GM19328 (cell line): ENCODE data around the gene IPO13.

Experiments
- ATAC-seq: cut with Tn5 transposase; IDR thresholded peaks from one replicate; pipeline ENCODE4 v1.9.1; 2021; ENCODE audit warnings: mild to moderate bottlenecking, moderate library complexity; ENCODE audit not compliant: unreplicated experiment

The IPO13 gene

DNA sequence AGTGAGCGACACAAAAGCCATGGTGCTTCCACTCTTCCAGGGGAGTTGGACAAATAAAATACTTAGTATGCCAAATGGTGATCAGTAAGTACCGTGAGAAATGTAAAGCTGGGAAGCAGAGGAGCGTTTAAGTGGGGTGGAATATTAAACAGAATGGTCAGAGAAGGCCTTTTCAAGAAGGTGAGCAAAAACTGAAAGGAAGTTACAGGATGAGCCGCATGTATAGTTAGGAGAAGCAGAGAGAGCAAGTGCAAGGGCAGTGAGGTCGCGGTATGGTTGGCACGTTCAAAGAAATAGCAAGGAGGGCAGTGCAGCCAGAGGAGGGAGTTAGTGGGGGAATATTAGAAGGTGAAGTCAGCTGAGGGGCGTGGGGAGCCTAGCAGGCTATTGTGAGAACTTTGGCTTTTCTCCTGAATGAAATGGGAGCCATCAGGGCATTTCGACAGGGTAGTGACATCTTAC, 27.3 kb downstream of the IPO13 start:
- ATAC-seq = no peak

DNA sequence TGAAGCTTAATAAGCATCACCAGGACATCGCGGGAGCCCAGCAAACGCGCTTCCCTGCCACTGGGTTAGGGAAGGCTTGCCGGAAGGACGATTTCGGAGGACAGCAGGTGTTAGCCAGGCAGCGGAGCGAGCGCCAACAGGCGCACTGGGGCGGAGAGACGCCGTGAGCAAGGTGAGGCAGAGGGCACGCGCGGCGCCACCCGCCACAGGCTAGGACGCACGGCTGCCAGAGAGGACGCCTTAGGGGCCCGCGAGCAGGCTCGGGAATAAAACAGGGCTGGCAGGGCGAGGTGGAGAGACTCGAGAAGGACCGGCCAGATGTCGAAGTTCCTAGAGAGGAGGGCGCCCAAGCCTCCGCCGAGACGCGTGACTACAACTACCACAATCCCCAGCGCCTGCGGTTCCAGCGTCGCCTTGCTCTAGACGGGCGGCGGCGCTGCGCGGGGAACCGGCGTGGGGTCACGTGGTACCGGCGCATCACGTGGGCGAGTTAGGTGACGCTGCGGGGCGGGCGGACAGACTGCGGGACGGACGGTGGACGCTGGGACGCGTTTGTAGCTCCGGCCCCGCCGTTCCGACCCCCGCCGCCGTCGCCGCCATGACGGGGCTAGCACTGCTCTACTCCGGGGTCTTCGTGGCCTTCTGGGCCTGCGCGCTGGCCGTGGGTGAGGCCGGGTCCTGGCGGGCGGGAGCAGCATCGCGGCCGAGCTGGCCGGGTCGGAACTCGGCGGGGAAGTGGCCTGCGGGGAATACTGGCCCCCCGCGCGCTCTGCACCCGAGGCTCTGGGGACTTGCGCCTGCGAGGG, 27.9 kb downstream of the IPO13 start, which contains the start of gene ATP6V0B:
ATP6V0B (plus strand) TSS at position 518 of the 806 bp plus-strand sequence; CDS start at position 599, 81 bp downstream.
- peak; percentile 56 for ATAC-seq

DNA sequence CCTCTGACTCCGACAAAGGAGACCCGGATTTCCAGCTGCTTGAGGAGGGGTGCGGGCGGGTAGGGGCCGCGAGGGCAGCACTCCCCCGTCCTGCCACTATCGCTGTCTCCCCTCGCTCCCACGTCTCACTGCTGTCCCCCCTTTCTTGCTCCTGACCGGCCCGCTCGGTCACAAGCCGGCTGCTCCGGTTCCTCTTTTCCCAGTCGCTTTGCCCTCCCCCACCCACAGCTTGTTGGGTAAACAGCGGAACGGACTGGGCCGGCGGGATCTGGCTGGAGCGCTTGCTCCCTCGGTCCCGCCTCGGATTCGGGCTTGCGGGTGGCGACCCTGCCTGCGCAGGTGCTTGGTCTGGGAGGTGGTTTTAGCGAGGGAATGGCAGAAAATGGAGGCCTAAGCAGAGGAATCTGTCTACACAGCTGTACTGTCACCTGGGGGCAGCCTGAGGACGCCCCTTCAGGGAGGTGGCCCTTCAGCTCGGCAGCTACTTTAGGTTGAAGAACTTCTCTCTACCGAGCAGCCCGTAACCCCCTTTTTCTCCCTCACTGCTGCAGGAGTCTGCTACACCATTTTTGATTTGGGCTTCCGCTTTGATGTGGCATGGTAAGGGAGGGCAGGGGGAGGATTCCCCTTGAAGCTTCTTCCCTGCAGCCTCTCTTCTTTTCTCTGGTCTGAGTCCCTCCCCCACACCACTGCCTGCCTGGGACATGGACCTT, 28.7 kb downstream of the IPO13 start:
- ATAC-seq = no peak

DNA sequence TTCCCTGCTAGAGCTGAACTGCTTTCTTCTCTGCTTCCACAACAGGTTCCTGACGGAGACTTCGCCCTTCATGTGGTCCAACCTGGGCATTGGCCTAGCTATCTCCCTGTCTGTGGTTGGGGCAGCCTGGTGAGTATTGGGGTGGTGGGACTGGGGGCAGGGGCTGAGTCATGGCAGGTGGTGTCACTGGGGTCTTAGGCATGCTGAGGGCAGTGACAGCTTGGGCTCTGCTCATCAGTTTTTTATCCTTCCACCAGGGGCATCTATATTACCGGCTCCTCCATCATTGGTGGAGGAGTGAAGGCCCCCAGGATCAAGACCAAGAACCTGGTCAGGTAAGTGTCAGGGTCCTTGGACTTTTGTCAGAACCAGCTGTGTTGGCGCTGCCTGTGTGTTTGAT, 29.3 kb downstream of the IPO13 start:
- ATAC-seq = no peak

DNA sequence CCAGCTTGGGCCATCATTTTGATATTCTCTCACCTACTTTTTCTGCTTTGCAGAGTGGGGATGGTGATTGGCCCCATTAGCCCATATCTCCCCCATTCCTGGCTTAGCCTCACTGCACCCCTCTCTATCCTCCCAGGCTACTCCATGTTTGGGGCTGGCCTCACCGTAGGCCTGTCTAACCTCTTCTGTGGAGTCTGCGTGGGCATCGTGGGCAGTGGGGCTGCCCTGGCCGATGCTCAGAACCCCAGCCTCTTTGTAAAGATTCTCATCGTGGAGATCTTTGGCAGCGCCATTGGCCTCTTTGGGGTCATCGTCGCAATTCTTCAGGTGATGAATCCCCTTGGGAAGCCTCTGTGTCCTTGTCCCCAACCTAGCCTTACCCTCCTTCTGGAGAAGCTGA, 30.1 kb downstream of the IPO13 start:
- no peak for ATAC-seq

DNA sequence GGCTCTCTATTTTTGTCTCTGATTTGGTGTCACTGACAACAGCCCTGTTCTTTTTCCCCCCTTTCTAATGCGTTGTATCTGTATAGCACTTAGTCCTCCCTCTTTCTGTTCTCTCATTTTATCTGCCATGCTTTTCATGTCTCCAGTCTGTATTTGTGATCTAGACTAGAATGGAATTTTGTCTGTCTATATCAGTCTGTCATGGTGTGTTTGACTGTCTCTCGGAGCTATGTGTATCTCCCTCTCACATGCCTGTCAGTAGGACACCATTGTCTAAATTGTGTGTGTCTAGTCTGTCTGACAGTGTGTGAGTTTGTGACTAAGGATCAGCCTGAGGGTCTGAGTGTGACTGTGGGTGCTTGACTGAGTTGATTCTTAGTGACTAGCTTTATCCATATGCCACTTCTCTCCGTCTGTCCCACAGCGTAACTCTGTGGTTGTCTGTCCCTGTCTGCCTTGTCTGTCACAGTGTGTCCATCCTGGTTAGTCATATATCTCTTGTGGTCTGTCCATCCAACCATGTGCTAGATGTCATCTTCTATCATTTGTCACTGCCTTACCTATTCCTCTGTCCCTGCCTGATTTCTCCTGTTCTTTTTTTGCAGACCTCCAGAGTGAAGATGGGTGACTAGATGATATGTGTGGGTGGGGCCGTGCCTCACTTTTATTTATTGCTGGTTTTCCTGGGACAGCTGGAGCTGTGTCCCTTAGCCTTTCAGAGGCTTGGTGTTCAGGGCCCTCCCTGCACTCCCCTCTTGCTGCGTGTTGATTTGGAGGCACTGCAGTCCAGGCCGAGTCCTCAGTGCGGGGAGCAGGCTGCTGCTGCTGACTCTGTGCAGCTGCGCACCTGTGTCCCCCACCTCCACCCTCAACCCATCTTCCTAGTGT, 30.9 kb downstream of the IPO13 start:
- no peak for ATAC-seq

DNA sequence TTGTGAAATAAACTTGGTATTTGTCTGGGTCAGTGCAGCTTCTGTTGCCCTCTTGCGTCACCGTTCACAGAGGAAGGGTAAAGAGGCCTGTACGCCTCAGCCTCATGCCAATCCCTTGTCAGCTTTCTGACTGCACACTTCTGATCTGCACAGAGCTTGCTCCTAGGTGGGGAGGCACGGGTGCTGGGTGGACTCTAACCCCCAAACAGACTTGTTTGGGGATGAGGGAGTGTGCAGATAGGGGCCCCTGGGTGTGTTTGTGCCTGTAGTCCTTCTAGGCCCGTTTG, 31.5 kb downstream of the IPO13 start:
- ATAC-seq = no peak

DNA sequence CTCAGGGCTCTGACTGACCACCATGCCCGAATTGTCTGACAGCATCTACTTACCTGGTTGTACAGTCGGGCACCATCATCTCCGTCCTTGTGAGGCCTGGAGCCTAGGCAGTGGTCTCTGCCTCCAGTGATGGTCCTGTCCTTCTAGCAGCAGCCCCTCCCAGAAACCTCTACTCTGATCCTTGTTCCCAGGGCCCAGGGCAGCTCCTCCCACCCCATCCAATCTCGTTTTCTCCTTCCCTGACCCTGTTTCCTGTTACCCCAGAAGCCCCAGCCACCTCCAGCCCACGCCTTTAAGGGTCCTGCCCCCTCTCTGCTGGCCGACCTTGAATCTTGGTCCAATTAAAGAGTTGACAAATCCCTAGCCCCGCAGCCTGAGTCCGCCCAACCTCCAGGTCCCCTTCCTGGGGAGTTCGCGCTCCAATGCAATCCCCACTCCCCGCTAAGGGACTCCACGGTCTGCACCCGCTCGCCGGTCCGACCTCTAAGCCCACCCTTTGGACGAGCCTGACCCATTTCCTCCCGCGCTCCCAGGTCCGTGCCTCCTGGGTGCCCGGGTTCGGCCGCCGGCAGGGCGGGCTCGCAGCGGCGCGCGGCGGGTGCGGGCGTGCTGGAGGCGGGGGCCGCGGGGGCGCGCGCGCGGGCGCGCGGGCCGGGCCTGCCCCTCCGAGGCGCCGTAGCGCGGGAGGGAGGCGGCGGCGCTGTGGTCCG, 32.0 kb downstream of the IPO13 start, which contains the start of gene B4GALT2:
B4GALT2 (plus strand) TSS at position 660 of the 710 bp plus-strand sequence. CDS start 1,951 bp downstream, outside the sequence.
- no peak for ATAC-seq

DNA sequence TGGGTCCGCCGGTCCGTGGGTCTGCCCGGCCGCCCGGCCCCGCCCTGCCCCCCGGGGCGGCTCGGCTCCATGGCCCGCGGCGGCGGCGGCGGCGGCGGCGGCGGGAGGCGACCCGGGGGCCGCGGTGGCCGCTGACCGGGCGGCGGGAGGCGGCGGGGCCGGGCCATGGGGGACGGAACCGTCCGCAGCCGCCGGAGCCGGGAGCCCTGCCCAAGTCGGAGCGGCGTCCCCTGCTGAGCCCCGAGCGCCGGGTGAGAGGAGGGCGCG, 32.4 kb downstream of the IPO13 start:
- no peak for ATAC-seq

DNA sequence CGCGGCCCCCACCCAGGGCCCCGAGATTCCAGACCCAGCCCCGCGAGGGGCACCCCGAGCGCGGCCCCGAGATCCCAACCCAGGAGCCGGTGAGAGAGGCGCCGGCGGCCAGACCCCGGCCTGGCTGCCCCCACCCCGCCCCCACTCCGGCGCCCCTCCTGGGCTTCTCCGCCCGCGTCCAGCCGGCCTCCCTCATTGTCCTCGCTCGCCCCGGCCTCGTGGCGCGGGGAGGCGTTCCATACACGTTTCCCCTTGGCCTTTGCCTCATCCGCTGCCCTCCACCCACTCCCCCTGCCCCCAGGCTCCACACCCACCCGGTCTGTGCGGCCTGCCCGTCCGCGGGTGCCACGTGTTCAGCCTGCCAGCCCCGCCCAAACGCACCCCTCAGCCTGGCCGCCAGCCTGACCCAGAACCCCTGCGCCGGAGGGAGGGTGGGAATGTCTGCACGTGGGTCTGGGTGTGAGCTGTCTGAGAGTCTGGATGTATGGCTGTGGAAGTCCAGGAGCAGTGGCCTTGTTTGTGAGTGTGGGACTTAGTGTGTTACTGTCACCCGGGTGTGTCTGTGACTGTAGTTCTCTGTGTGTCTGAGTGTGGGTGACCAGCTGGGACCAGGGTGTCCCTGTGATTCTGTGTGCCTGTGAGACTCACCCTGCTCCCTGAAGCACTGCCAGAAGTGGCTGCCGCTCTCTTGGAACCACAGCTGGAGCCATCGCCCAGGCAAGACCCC, 32.9 kb downstream of the IPO13 start:
- no peak for ATAC-seq

DNA sequence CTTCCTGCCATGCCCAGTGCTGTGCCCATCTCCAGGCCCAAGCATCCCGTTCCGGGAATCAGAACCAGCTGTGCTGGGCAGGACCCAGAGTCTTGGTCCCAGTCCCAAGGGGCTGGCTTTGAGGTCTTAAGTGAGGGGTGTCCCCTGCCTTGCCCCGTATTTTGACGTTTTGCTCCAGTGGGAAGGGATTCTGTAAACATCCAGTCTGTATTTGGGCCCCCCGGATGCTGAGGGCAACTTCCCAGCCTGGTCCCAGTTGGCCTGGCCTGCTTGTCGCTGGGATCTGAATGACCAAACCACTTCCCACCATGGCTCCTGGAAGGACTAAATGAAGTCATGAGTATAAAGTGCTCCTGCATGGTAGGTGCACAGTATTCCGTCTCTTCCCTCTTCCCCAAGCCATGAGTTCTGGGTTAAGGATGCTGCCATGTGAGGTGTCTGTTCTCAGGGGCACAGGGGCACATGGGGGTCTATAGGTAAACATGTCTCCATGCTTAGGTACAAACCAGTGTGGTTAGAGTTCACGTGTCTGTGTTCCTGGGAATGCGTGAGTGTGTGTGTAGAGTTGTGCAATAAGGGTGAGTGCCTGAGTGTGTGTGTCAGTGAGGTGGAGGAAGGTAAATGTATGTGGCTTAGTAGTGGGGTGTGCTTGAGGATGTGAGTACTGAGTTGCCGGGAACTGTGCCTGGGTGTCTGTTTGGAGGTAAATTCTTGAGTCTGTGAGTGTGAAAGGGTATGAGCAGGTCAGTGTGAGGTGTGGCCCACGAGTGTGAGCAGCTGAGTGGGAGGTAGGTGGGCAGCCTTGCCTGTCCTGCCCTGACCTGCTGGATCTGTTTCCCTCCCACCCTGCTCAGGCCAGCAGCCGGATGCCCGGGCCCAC, 33.7 kb downstream of the IPO13 start:
- no peak for ATAC-seq

DNA sequence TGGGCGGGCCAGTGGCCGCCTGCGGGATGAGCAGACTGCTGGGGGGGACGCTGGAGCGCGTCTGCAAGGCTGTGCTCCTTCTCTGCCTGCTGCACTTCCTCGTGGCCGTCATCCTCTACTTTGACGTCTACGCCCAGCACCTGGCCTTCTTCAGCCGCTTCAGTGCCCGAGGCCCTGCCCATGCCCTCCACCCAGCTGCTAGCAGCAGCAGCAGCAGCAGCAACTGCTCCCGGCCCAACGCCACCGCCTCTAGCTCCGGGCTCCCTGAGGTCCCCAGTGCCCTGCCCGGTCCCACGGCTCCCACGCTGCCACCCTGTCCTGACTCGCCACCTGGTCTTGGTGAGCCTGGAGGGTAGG, 34.4 kb downstream of the IPO13 start:
- no peak for ATAC-seq

DNA sequence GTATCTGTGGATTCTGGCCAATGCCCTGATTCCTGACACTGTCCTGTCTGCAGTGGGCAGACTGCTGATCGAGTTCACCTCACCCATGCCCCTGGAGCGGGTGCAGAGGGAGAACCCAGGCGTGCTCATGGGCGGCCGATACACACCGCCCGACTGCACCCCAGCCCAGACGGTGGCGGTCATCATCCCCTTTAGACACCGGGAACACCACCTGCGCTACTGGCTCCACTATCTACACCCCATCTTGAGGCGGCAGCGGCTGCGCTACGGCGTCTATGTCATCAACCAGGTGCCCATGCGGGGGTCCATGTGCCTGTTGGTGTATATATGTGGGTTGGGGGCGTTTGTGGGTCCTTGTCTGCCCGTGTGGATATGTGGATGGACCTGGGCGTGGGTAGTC, 34.9 kb downstream of the IPO13 start:
- no peak for ATAC-seq

DNA sequence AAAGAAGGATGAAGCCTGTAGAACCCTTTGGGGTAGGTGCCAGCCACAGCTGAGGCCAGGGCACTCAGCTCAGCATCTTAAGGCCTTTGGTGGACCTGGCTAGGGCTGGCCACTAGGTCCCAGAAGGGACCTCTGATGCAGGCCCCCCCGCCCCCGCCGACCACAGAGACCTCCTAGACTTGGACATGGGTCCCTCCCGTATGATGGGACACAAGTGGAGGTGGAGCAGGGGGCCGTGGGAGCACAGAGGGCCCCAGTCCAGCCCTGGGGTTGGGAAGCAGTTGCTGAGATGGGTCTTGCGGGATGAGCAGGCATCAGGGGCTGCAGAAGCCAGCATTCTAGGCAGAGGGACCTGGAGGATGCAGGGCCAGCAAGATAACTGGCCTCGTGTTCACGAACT, 35.5 kb downstream of the IPO13 start:
- ATAC-seq = no peak

DNA sequence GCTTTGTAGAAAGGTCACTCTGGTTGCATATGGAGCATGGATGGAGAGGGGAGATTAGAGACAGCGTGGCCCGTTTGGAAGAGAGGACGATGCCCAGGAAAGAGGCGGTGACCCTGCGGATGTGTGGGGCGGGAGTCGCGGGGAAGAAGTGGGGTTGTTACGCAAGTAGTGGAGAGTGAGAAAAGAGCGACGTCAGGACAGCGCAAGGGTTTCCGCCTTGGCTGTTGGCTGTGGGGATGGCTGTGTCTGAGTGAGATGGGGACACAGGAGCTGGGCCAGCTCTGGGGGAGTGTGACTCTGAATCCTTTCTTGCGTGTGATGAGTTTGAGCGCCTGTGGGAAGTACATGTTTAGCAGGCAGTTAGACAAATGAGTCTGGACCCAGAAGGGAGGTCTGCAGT, 36.1 kb downstream of the IPO13 start:
- ATAC-seq = no peak

DNA sequence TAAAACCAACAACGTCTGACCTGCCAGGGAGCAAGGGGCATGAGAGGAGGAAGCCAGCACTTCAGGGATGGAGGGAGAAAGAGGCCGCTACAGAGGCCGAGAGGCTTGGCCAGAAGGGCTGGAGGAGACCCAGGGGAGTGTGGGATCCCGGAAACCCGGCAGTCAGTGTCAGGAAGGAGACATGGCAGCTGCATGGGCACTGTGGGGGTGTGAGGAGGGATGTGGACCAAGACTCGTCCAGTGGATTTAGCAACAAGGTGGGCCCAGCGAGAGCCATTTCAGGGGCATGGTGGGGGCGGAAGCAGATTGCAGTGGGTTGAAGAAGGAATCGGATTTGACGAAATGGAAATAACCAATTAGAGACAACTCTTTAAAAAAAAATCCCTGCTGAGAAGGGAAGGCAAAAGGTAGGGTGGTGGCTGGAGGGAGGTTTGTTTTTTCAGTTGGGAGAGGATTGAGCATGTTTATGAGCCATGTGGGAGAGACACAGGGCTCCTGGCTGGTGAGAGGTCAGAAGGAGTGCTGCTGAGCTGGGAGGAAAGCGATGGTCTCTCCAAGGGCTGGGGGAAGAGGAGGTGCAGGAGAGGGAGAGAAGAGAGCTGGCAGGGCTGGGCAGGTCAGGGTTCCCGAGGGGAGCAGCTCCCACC, 36.6 kb downstream of the IPO13 start:
- ATAC-seq = no peak

DNA sequence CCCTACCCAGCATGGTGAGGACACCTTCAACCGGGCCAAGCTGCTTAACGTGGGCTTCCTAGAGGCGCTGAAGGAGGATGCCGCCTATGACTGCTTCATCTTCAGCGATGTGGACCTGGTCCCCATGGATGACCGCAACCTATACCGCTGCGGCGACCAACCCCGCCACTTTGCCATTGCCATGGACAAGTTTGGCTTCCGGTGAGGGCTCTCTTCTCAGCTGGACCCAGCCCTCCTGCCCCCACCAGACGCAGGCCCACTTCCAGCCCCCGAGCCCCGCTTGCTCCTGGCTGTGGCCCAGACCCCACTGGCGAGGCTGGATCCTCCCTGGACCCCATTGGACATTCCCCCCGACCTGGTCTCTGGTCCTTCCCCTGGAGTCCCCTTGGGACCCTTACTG, 38.1 kb downstream of the IPO13 start:
- no peak for ATAC-seq

DNA sequence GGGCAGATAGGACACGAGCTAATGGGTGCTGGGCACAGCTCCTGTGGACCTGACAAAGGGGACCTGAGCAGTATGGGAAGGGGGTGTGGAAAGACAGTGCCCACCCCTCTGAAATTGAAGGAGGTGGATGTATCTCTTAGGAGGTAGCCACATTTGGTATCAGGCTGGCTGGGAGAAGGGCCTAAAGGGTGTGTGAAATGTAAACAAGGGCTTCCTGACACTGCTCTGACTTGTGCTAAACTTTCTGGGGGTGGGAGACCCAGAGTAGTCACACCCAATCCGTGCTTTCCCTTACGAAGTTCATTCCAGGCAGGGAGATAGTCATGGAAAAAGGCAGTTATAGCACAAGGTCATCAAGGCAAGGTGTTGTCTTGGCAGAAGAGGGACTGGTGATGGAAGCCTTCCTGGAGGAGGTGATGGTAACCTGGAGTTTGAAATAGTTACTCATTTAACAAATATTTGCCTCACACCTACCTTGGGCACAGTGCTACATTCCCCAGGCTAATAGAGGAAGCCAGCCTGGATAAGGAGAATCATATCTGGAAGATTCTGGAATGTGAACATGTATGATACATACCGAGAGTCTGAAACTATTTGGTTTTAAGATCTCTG, 39.3 kb downstream of the IPO13 start:
- ATAC-seq = no peak

DNA sequence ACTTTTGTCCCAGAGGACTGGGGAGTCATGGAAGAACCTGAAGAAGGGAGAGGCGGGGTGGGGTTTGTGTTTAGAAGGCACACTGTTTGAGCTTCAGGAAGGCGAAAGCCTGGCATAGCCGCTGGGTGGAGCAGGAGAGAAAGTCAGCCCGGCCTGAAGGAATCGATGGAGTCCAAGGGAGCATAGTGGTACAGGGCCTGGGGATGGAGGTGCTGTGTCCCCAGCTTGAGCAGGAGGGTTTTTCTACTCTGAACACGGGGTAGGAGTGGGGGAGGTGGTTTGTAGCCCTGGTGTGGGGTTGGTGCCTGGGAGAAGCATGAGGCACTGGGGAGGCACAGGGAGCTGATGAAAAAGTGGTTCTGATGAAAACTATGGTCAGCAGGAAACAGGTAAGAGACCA, 40.0 kb downstream of the IPO13 start:
- ATAC-seq = no peak
